GM12865 (cell line): ENCODE measurements around the gene CNTN5.
"Not testable (repeated sequence)": the region's sequence is repeated elsewhere in the genome, so short reads cannot be mapped to it uniquely, and the experiment has no call there.

Experiments used
- DNase-seq: peaks from one replicate; pipeline ENCODE4 v3.0.0; 2010; ENCODE audit warnings: low read depth
- H3K4me3 ChIP-seq: 2 replicates; pipeline ENCODE4 v1.5.1; 2011; ENCODE audit warnings: mild to moderate bottlenecking, low read depth, low read length, control low read depth
- TF ChIP-seq, protein P1 (sequence below): IDR thresholded peaks from 2 replicates; pipeline ENCODE4 v1.5.1; 2011; ENCODE audit warnings: low read length, control low read depth, low read depth, inconsistent platforms; ENCODE audit not compliant: insufficient read depth; ENCODE audit errors: missing control alignments

The CNTN5 gene

DNA sequence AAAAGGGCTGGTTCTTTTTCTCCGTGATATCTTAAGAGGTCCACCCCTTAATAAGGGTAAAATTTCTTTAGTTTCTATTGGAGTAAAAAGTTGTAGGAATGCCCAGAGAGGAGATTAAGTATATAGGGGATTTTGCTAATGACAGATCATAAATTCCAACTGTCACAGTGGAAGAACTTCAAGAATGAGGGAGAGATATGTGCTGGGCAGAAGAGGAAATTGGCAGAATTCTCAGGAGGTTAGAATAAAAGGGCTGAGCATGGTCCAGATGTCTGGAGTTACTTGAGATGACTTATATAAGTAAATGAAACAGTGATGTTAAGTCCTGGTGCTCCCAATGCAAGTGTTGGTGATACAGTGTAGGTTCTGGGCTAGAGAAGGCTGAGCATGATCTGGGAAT is 1248.8 kb downstream of the CNTN5 start:
- TF ChIP-seq, protein P1, sequence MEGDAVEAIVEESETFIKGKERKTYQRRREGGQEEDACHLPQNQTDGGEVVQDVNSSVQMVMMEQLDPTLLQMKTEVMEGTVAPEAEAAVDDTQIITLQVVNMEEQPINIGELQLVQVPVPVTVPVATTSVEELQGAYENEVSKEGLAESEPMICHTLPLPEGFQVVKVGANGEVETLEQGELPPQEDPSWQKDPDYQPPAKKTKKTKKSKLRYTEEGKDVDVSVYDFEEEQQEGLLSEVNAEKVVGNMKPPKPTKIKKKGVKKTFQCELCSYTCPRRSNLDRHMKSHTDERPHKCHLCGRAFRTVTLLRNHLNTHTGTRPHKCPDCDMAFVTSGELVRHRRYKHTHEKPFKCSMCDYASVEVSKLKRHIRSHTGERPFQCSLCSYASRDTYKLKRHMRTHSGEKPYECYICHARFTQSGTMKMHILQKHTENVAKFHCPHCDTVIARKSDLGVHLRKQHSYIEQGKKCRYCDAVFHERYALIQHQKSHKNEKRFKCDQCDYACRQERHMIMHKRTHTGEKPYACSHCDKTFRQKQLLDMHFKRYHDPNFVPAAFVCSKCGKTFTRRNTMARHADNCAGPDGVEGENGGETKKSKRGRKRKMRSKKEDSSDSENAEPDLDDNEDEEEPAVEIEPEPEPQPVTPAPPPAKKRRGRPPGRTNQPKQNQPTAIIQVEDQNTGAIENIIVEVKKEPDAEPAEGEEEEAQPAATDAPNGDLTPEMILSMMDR: no peak
- no peak overlapping the region for H3K4me3 ChIP-seq
- DNase-seq: no peak

DNA sequence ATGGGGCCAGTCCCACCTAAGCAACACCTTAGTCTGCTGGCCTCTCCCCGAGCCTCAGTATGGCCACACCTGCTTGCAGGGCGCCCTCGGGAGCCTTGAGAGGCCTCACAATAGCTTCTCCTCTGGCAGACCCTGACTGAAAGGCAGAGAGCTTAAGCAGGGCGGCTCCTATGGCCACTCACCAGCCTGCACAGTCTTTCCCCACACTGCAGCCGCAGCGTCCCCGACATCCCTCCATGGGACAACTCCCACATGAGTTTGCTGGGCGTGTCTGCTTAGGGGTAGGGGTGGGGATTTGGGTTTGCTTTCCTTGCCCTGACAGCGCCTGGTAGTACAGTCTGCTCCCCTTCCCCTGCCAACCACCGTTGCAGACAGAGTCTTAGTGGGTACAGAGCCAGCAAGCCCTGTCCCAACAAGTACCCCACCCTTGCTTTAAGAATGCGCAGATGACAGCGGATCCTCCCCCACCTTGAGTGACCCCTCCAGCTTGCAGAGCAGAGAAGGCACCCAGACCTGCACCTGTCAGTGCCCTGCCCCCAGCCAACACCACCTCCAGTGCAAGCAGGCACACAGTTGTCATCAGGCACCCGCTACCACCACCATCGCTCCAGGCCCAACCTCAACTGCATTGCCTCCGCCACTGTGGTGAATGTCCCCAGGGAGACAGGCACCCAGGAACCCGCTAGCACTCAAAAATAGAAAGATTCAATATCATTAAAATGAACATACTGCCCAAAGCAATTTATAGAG is 1252.5 kb downstream of the CNTN5 start:
- DNase-seq: no peak
- no peak overlapping the region for H3K4me3 ChIP-seq
- TF ChIP-seq, protein P1: no peak

DNA sequence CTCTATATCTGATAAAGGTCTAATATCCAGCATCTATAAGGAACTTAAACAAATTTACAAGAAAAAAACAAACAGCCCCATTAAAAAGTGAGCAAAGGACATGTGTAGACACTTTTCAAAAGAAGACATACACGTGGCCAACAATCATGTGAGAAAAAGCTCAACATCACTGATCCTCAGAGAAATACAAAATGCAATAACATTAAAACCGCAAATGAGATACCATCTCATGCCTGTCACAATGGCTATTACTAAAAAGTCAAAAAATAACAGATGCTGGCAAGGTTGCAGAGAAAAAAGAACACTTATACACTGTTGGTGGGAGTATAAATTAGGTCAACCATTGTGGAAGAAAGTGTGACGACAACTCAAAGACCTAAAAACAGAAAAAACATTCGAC is 1253.7 kb downstream of the CNTN5 start:
- not testable (repeated sequence) for H3K4me3 ChIP-seq, DNase-seq

DNA sequence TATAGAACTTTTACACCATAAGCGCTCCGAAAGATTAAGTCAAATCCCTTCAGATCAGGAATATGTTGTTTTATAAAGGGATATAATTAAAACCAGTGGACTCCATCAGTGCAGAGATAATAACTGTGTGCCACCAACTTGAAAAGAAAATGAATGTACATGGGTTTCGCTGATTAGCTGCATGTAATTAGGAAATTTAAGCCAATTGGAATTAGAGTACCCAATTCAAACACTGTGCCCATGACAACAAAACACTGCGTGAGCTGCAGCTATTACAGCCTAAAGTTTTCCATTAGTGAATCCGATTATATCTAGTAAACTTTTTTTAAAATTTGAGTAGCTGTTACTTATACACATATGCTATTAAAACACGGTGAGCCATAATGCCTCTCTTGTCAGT is 1274.0 kb downstream of the CNTN5 start:
- TF ChIP-seq, protein P1: no peak
- no peak for DNase-seq
- no peak overlapping the region for H3K4me3 ChIP-seq

DNA sequence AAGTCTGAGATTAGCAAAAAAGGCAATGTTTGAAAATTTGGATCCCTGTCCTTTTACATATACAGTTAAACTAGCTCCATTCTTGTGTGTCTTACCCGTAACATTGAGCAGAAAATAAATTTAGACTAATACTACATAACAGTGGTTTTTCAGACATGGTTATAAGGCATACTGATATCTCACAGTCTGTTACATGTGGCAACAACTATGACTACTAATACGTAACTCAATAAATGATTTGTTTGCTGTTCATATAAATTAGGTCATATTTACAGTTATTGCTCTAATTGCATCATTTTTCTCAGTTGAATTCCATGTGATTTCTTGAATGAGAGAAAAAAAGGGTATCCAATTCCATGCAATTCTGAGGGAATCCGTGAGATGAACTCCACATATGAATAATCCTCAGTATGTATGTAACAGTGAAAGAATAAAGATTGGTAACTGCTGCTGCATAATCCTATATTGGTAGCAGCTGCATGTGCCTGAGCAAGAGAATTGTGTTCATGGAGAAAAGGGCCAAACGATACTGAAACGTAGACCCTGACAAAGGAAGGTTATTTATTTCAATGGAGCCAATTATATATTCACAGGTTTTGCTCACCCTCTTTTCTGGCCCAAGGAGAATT is 1275.4 kb downstream of the CNTN5 start:
- DNase-seq: no peak
- TF ChIP-seq, protein P1: no peak

DNA sequence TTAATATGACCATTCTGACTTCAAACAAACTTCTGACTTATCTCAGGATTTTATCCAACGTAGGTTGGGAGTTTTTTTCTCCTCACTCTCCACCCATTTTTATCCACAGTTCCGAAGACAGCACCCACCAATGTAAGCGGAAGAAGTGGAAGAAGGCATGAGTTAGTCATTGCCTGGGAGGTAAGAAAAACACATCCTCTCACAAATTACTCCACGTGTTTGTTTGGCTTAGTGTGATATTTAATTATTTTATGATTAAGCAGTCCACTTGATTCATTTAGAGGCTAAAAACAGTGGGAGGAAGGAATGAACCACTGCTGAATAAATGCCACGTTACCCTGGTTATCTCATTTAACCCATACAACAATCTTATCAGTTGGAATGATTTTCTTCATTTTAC is 1276.8 kb downstream of the CNTN5 start:
- DNase-seq: no peak
- H3K4me3 ChIP-seq: no peak overlapping the region
- TF ChIP-seq, protein P1: no peak

More for the DNA sequence above, 1275.4 kb downstream of the CNTN5 start:
- no peak overlapping the region for H3K4me3 ChIP-seq

DNA sequence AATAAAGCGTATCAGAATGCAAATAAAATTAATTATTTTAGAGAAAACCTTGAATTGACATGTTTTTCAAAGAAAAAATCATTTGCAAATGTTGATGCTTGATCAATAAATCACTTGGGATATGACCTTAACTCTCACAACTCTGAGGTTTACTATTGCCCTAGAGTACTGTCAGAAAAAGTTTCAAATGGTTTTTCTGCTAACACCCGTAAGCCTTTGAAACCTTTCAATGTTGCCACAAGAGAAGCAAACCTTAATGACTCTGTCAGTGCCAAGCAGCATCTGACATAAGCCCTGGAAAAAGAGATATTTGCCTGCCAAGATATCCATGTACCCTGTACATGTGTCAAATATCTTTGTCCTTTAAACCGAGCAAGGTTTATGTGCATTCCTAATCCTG is 1282.1 kb downstream of the CNTN5 start:
- DNase-seq: no peak
- TF ChIP-seq, protein P1: no peak

More for the DNA sequence above, 1282.1 kb downstream of the CNTN5 start:
- H3K4me3 ChIP-seq: no peak overlapping the region
